Fibroblast of villous mesenchyme (primary cell): Measurements from ENCODE around the gene NBEA. TPM values are rescaled to one million over a fixed set of nuclear protein-coding genes. Genes with fewer than 3 reads are reported as not detected.

ENCODE experiments used
- DNase-seq: peaks from one replicate; pipeline ENCODE4 v3.0.0-alpha.2; 2010; ENCODE audit warnings: low read depth
- H3K4me3 ChIP-seq: 2 replicates; pipeline ENCODE4 v1.5.1; 2011; ENCODE audit warnings: low read depth, mild to moderate bottlenecking, low read length
- total RNA-seq: library from RNA; depleted of rRNA; stranded (reverse); fragments of >200 nt; gene quantifications from 2 replicates; pipeline ENCODE4 v1.2.3, GENCODE V29; 2012
- TF ChIP-seq, protein P1 (sequence below): IDR thresholded peaks from 2 replicates; pipeline ENCODE4 v1.5.1; 2012; ENCODE audit warnings: low read depth, mild to moderate bottlenecking, low read length; ENCODE audit not compliant: insufficient read depth

NBEA gene
- total RNA-seq, 1 donor: 9.5 TPM

DNA sequence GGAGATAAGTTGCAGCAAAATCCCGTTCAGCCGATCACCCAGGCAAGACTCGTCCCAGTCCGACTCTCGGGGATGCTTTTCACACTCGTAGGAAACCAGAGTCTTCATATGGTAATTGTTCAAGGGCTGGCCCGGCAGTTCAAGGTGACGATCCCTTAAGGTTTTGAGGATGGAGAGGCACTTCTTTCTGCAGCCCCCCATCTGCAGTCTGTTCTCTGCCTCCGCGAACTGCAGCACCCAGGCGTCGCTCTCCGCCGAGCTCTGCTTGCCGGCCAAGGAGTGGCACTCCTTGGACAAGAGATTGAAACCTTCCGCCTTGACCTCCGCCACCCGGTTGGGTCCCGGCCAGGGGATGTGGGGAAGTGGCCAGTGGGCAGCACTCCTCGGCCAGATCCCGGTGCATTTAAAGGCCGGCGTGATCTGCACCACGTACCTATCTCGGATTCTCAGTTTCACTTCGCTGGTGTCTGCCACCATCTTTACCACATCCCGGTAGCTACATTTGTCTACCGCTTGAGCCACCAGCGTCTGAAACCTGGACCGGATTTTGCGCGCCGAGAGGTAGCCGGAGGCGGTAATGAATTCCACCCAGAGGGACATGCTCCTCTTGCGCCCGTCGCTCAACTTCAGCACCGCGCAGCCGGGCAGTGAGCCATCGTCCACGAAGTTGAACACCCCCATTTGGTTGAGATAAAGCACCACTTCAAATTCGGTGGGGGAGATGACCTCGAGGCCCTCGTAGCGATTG lies 533.3 kb downstream of the NBEA start:
- TF ChIP-seq, protein P1, sequence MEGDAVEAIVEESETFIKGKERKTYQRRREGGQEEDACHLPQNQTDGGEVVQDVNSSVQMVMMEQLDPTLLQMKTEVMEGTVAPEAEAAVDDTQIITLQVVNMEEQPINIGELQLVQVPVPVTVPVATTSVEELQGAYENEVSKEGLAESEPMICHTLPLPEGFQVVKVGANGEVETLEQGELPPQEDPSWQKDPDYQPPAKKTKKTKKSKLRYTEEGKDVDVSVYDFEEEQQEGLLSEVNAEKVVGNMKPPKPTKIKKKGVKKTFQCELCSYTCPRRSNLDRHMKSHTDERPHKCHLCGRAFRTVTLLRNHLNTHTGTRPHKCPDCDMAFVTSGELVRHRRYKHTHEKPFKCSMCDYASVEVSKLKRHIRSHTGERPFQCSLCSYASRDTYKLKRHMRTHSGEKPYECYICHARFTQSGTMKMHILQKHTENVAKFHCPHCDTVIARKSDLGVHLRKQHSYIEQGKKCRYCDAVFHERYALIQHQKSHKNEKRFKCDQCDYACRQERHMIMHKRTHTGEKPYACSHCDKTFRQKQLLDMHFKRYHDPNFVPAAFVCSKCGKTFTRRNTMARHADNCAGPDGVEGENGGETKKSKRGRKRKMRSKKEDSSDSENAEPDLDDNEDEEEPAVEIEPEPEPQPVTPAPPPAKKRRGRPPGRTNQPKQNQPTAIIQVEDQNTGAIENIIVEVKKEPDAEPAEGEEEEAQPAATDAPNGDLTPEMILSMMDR: no peak
- no peak for DNase-seq
- H3K4me3 ChIP-seq: peak overlapping the region; percentile 34

DNA sequence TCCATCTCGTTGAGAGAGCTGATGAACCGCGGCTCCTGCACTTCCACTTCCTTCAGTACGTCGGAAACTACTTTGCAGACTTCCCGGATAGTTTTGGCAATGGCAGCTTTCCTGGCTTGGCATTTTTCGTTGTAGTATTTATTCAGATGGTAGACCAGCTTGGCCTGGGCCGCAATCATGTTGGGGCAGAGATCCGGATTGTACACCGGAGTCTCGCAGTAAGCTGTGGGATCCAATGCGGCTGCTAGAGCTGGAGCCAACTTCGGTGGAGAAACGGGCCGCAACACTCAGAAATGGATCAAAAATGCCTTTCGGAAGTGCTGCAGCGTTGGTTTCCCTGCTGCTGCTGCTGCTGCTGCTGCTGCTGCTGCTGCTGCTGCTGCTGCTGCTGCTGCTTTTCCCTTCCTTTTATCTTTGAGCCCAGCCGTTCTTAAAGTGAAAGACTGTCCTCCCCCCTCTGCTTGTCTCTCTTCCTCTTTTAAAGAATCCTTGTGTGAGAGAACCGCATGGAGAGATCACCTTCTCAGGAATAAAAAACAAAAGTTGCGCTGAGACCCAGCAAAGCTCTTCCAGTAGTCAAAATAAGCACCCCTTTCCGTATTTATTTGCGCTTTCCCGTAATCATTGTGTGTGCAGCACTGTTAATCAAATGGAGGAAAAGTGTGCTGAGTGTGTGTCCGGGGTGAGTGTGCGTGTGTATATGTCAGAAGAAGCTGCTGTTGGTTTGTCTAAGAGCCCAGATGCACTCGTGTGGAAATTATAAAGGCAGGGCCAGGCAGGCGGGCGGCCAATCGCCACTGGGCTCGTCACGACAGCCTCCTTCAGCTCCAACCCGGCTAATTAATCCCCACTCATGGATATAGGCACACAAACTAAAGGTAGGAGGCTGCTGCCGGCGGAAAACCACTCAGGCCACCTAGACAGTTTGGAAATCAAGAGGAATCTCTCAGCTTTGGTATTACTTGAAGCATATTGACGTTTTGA lies 534.2 kb downstream of the NBEA start, which contains the start of gene MAB21L1:
TSS of gene MAB21L1 (minus strand) at position 730 of the 984 bp plus-strand sequence. CDS start at position 179, 551 bp downstream.
- TF ChIP-seq, protein P1: no peak
- peak within 1 kb of the TSS; percentile 34 for H3K4me3 ChIP-seq
- DNase-seq: no peak

DNA sequence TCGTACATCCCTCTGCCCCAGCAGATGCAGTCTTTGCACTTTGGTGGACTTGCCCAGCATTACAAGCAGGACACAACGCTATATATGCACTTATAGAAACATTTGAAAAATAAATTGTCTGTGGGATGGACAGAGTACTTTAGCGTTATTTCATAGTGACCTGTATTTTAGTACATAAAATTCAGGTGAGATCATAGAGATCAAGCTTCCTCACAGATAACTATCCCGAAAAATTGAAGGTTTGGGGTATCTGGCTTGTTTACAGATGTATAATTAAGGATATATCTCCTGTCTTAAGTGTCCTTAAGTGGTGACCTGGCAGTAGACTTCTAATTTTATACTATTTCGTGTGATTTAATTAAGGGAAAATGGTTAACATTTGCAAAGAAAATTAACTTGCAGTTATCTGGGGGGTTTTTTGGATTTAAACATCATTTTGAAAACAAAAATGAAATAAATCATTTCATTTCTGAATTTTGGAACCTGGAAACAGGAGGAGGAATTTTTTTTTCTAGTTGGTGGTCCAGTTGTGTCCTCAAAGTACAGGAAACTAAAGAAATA lies 535.4 kb downstream of the NBEA start:
- TF ChIP-seq, protein P1: no peak
- no peak for DNase-seq
- no peak overlapping the region for H3K4me3 ChIP-seq

DNA sequence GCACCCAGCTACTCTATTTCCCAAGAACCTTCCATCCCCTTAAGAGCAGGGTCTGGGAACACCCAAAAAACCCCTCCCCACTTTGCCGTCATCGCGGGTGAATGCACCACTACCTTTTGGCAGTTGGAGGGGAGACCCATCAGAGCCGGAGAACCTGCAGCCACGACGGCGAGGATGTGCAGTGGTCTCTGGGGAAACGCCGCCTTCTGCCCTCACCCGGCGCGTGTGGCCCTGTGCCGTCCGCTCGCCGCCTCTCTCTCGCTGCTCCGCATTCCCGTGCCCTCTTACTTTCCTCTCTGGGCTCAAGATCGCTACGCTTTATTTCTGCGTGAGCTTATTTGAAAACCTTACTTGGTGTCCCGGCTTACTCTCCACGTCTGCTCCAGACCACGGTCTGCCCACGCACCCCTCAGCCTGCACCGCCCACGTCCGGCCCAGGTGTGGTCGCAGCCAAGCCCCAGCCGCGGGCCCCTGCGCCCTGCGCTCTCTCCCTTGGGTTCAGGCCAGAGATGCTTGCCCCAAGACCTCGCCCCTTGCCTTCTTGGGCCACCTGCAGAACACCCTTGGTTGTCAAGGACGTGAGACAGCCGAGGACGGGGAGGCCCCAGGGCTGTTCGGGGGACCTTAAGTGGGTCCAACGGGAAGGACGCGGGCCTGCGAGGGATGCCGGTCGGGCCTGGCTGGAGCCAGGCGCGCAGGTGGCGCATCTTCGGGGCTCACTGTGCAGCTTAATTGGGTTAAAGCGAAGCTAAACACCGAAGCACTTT lies 536.4 kb downstream of the NBEA start:
- TF ChIP-seq, protein P1: no peak
- DNase-seq: no peak

DNA sequence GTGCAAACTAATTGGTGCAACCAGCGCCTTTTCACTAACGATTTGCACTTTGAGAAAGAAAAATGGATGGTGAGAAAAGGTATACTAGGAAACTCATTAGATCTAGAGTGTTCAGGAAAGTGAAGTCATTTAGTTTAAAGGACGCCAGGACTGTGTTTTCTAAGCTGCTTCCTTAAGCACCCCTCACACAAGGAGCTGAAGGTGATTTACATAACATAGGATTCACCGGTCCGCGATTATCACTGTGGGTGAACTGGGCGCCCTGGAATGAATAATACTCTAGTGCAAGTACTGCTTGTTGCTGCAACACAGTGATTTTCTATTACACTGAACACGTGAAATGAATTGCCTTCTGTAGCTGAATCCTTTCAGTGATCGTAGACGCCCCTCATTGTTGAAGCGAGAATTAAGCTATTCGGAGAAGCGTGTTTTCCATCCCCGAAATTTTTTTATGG lies 537.0 kb downstream of the NBEA start:
- no peak overlapping the region for H3K4me3 ChIP-seq
- no peak for DNase-seq
- TF ChIP-seq, protein P1: no peak

More for the DNA sequence above, 536.4 kb downstream of the NBEA start:
- H3K4me3 ChIP-seq: no peak overlapping the region

DNA sequence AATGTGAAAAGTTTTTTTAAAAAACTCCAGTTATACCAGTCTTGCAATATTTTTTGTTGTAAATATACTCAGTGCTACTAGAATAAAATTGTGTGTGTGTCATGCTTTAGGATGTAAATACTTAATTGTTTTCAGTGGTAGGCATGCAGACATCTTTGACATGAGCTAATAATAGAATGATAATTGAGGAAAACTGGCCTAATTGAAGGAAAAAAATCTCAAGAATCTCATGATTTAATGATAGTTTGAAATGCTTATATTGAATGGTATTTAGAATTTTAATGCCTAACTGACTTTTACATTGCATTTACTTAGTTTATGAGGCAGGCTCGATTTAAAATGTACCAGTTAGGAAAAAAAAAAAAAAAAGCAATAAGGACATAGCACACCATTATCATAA lies 537.6 kb downstream of the NBEA start:
- TF ChIP-seq, protein P1: no peak
- no peak for DNase-seq
- no peak overlapping the region for H3K4me3 ChIP-seq
